SU-DHL-6 (cell line): ENCODE data around the gene ZBED2.
"Not testable (repeated sequence)": the region's sequence is repeated elsewhere in the genome, so short reads cannot be mapped to it uniquely, and the experiment has no call there.

Source experiments
- H2AFZ ChIP-seq: fragments of 200-600 bp; sonication (generic); 2 replicates; pipeline ENCODE4 v1.6.1; 2014; ENCODE audit warnings: low read depth, mild to moderate bottlenecking, moderate library complexity, mixed read lengths, antibody characterized with exemption, low read length; ENCODE audit not compliant: severe bottlenecking
- H3F3A ChIP-seq: fragments of 200-600 bp; shearing (Covaris generic); 2 replicates; pipeline ENCODE4 v1.6.0; 2016; ENCODE audit warnings: antibody characterized with exemption, mild to moderate bottlenecking; ENCODE audit not compliant: insufficient read depth
- H3K27ac ChIP-seq: fragments of 200-600 bp; sonication (generic); 2 replicates; pipeline ENCODE4 v1.5.1; 2016; ENCODE audit warnings: low read depth, mild to moderate bottlenecking, low read length, moderate library complexity, mixed read lengths
- H3K27me3 ChIP-seq: fragments of 200-600 bp; sonication (generic), shearing (Covaris generic); 2 replicates; pipeline ENCODE4 v1.6.0; 2014; ENCODE audit warnings: mild to moderate bottlenecking, low read length
- H3K36me3 ChIP-seq: fragments of 200-600 bp; sonication (generic); 2 replicates; pipeline ENCODE4 v1.6.1; 2014; ENCODE audit warnings: mild to moderate bottlenecking, low read length, mixed read lengths
- H3K4me2 ChIP-seq: fragments of 300-600, 200-600 bp; shearing (Covaris generic), sonication (generic); 2 replicates; pipeline ENCODE4 v1.6.0; 2014; ENCODE audit warnings: low read length, low read depth, mild to moderate bottlenecking; ENCODE audit not compliant: poor library complexity, severe bottlenecking
- H3K4me3 ChIP-seq: fragments of 200-600 bp; sonication (generic); 2 replicates; pipeline ENCODE4 v1.5.1; 2014; ENCODE audit warnings: antibody characterized with exemption, low read length, mild to moderate bottlenecking, mixed read lengths; ENCODE audit not compliant: insufficient read depth, poor library complexity, severe bottlenecking
- H3K79me2 ChIP-seq: fragments of 200-600 bp; sonication (generic); 2 replicates; pipeline ENCODE4 v1.6.1; 2014; ENCODE audit warnings: mild to moderate bottlenecking, low read length, moderate library complexity; ENCODE audit not compliant: insufficient read depth
- H3K9ac ChIP-seq: fragments of 200-600 bp; sonication (generic); 2 replicates; pipeline ENCODE4 v1.7.0; 2014; ENCODE audit warnings: mild to moderate bottlenecking, low read length
- H3K9me2 ChIP-seq: fragments of 200-600 bp; sonication (generic); replicated peaks from 2 replicates; pipeline ENCODE4 v1.6.1; 2014; ENCODE audit warnings: low read length; ENCODE audit not compliant: insufficient read depth
- H3K9me3 ChIP-seq: fragments of 200-600 bp; sonication (generic); 2 replicates; pipeline ENCODE4 v1.6.1; 2014; ENCODE audit warnings: low read length, mixed read lengths; ENCODE audit not compliant: insufficient read depth
- H4K20me1 ChIP-seq: fragments of 200-600 bp; sonication (generic); 2 replicates; pipeline ENCODE4 v1.6.1; 2014; ENCODE audit warnings: low read depth, mild to moderate bottlenecking, antibody characterized with exemption, low read length, moderate library complexity, mixed read lengths
- EZH2phosphoT487 ChIP-seq: fragments of 200-600 bp; sonication (generic), shearing (Covaris generic); conservative IDR thresholded peaks from 2 replicates; pipeline ENCODE4 v1.6.1; 2018; ENCODE audit warnings: mild to moderate bottlenecking, antibody characterized with exemption, low read length, moderate library complexity, mixed read lengths
- TF ChIP-seq, protein P1 (sequence below): fragments of 200-600 bp; sonication (generic); IDR thresholded peaks from one replicate; pipeline ENCODE4 v1.5.1; 2017; ENCODE audit warnings: antibody characterized with exemption, mild to moderate bottlenecking, low read length, moderate library complexity; ENCODE audit not compliant: insufficient read depth, poor library complexity, severe bottlenecking

Gene ZBED2

DNA sequence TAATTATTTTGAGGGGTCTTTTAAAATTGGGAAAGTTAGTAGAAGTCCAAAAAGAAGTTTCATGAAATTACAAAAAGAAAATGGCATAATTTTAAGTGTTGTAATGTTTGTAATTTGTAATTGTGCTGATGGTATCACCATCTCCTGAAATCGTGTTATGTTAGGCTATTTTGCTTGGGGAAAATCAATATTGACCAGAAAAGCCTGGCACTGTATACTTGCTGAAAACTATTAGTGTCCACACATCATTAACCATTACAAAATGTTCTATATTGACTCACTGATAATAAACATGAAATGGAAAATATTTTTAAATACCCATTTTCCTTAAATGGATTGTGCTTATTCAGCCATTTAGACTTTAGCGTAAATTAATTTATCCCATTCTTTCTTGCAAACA is 40.3 kb upstream of the ZBED2 start:
- no peaks in the 10 kb centered on the region for H3K79me2 ChIP-seq
- H3K9me3 ChIP-seq: no peaks in the 10 kb centered on the region
- no peaks in the 10 kb centered on the region for H4K20me1 ChIP-seq
- no peak overlapping the region for H3K27ac ChIP-seq
- no peaks in the 10 kb centered on the region for H3F3A ChIP-seq
- H3K27me3 ChIP-seq: no peaks in the 10 kb centered on the region
- H3K36me3 ChIP-seq: no peaks in the 10 kb centered on the region
- no peak overlapping the region for H3K4me3 ChIP-seq
- no peak overlapping the region for H3K9ac ChIP-seq
- TF ChIP-seq EZH2phosphoT487: no peak
- TF ChIP-seq, protein P1, sequence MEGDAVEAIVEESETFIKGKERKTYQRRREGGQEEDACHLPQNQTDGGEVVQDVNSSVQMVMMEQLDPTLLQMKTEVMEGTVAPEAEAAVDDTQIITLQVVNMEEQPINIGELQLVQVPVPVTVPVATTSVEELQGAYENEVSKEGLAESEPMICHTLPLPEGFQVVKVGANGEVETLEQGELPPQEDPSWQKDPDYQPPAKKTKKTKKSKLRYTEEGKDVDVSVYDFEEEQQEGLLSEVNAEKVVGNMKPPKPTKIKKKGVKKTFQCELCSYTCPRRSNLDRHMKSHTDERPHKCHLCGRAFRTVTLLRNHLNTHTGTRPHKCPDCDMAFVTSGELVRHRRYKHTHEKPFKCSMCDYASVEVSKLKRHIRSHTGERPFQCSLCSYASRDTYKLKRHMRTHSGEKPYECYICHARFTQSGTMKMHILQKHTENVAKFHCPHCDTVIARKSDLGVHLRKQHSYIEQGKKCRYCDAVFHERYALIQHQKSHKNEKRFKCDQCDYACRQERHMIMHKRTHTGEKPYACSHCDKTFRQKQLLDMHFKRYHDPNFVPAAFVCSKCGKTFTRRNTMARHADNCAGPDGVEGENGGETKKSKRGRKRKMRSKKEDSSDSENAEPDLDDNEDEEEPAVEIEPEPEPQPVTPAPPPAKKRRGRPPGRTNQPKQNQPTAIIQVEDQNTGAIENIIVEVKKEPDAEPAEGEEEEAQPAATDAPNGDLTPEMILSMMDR: no peak
- H2AFZ ChIP-seq: no peak overlapping the region
- no peak overlapping the region for H3K4me2 ChIP-seq
- no peaks in the 10 kb centered on the region for H3K9me2 ChIP-seq

DNA sequence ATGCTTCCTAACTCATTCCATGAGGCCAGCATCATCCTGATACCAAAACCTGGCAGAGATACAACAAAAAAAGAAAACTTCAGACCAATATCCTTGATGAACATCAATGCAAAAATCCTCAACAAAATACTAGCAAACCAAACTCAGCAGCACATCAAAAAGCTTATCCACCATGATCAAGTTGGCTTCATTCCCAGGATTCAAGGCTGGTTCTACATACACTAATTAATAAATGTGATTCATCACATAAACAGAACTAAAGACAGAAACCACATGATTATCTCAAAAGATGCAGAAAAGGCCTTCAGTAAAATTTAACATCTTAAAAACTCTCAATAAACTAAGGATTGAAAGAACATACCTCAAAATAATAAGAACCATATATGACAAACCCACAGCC is 35.5 kb upstream of the ZBED2 start:
- not testable (repeated sequence) for H3K9me3 ChIP-seq

DNA sequence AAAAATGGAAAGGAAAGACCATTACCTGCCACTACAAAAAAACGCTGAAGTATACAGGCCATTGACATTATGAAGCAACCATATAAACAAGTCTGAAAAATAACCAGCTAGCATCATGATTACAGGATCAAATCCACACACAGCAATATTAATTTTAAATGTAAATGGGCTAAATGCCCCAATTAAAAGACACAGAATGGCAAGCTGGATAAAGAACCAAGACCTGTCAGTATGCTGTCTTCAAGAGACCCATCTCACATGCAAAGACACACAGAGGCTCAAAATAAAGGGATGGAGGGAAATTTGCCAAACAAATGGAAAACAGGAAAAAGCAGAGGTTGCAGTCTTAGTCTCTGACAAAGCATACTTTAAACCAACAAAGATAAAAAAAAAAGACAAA is 33.9 kb upstream of the ZBED2 start:
- not testable (repeated sequence) for H3F3A ChIP-seq, H3K9me3 ChIP-seq, H3K9me2 ChIP-seq, H3K36me3 ChIP-seq, H3K27me3 ChIP-seq, H3K79me2 ChIP-seq, H3K4me3 ChIP-seq, H3K4me2 ChIP-seq, H4K20me1 ChIP-seq, H2AFZ ChIP-seq, H3K27ac ChIP-seq, H3K9ac ChIP-seq

More for the DNA sequence above, 35.5 kb upstream of the ZBED2 start:
- H4K20me1 ChIP-seq, H3K79me2 ChIP-seq, H3F3A ChIP-seq, H2AFZ ChIP-seq, H3K4me3 ChIP-seq, H3K27me3 ChIP-seq, H3K9me2 ChIP-seq, H3K27ac ChIP-seq, H3K4me2 ChIP-seq, H3K9ac ChIP-seq, H3K36me3 ChIP-seq: not testable (repeated sequence)

DNA sequence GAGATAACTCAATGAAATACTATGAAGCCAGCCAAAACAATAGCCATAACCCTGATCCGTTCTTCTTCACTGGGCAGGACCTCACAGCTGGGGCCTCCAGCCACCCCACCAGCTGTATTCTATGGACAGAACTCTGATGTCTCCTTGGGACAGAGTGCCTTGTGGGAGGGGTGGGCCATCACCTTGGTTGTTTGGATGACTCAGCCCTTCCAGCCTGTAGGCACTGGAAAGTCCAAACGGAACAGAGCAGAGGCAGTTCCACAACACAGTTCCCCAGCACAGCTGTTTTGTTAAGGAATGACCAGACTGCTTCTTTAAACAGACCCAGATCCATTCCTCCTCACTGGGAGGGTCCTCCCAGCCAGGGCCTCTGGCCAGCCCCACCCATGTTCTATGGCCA is 31.9 kb upstream of the ZBED2 start:
- no peak overlapping the region for H3K9ac ChIP-seq
- TF ChIP-seq, protein P1: no peak
- TF ChIP-seq EZH2phosphoT487: no peak

More for the DNA sequence above, 31.9 kb upstream of the ZBED2 start:
- Histone ChIP-seq H3K9me2 (no peaks in the 10 kb centered on the region), H2AFZ (no peak overlapping the region), H3K4me2 (no peak overlapping the region), H3K36me3 (no peaks in the 10 kb centered on the region), H3K4me3 (no peak overlapping the region), H3K27ac (no peak overlapping the region), H3K79me2 (no peaks in the 10 kb centered on the region), H3F3A (no peaks in the 10 kb centered on the region), H3K27me3 (no peaks in the 10 kb centered on the region; the same call in 1 of the 2 replicates), H4K20me1 (no peaks in the 10 kb centered on the region), H3K9me3 (no peaks in the 10 kb centered on the region)
